H1 (cell line): Measurements from ENCODE around the gene MLN. TPM values are rescaled to one million over a fixed set of nuclear protein-coding genes. Genes with fewer than 3 reads are reported as not detected.
A peak's percentile ranks its signal among the peaks of the same experiment; 100 is the strongest.

Experiments
- CTCF ChIA-PET: fragments of 300-600 bp; sonication (Branson Sonifier 250); formaldehyde crosslinking; loops from one replicate; lab custom pipeline; 2021; ENCODE audit not compliant: partially characterized antibody; lab: Charles Lee
- POLR2A ChIA-PET: fragments of 300-600 bp; sonication (Branson Sonifier 250); formaldehyde crosslinking; loops from one replicate; lab custom pipeline; 2021; ENCODE audit warnings: inconsistent platforms; ENCODE audit not compliant: partially characterized antibody; lab: Charles Lee
- DNase-seq, 2 experiments: peaks; one replicate each; pipeline versions ENCODE4 v3.0.0 to v3.0.0-alpha.2; 2010 to 2022; ENCODE audit warnings: low spot score in 2 of 2, low read depth in 1 of 2, mixed read lengths in 1 of 2
- FAIRE-seq: peaks from 2 replicates; lab custom pipeline; 2011; peaks lifted over from hg19 to GRCh38; lab: Jason Lieb, UNC
- H2AFZ ChIP-seq: 2 replicates; pipeline ENCODE4 v1.8.1; 2012; ENCODE audit warnings: low read length, inconsistent platforms
- H2AK5ac ChIP-seq: 2 replicates; pipeline ENCODE4 v1.6.1; 2013; ENCODE audit warnings: low read depth, low read length
- H2BK120ac ChIP-seq: replicated peaks from 2 replicates; pipeline ENCODE3; 2013; ENCODE audit warnings: low read depth, low read length, inconsistent platforms
- H2BK12ac ChIP-seq: 2 replicates; pipeline ENCODE4 v1.6.1; 2013; ENCODE audit warnings: low read depth, low read length
- H2BK15ac ChIP-seq: 2 replicates; pipeline ENCODE4 v1.6.1; 2013; ENCODE audit warnings: low read length
- H2BK20ac ChIP-seq: 2 replicates; pipeline ENCODE4 v1.6.1; 2013; ENCODE audit warnings: low read length
- H2BK5ac ChIP-seq: 2 replicates; pipeline ENCODE4 v1.6.1; 2013; ENCODE audit warnings: low read depth, low read length
- H3K14ac ChIP-seq: 2 replicates; pipeline ENCODE4 v1.6.1; 2013; ENCODE audit warnings: inconsistent platforms; ENCODE audit not compliant: insufficient read length
- H3K18ac ChIP-seq: 2 replicates; pipeline ENCODE4 v1.6.1; 2013; ENCODE audit warnings: low read length; ENCODE audit errors: extremely low read depth
- H3K23ac ChIP-seq: 2 replicates; pipeline ENCODE4 v1.6.1; 2013; ENCODE audit warnings: inconsistent platforms; ENCODE audit not compliant: insufficient read length
- H3K23me2 ChIP-seq: 2 replicates; pipeline ENCODE4 v1.6.1; 2013; ENCODE audit warnings: low read depth, low read length
- H3K27ac ChIP-seq: 2 replicates; pipeline ENCODE4 v1.6.1; 2011; ENCODE audit warnings: low read depth, low read length, inconsistent platforms
- H3K27me3 ChIP-seq, 4 experiments: replicated peaks in 1 of 4; 1 replicate in 1 of 4; 2 replicates in 3 of 4; pipeline versions ENCODE4 v1.6.1 to v1.8.1; 2011 to 2013; ENCODE audit warnings: low read length in 3 of 4, mild to moderate bottlenecking in 3 of 4, inconsistent platforms in 2 of 4, mixed read lengths in 2 of 4, moderate library complexity in 1 of 4; ENCODE audit not compliant: control insufficient read depth in 3 of 4, insufficient read depth in 3 of 4; ENCODE audit errors: extremely low read depth in 1 of 4
- H3K36me3 ChIP-seq, 4 experiments: 2 replicates each; pipeline versions ENCODE4 v1.6.1 to v1.8.1; 2011 to 2013; ENCODE audit warnings: mild to moderate bottlenecking in 4 of 4, low read length in 3 of 4, moderate library complexity in 2 of 4, control low read depth in 1 of 4, inconsistent platforms in 1 of 4; ENCODE audit not compliant: insufficient read depth in 4 of 4, control insufficient read depth in 2 of 4
- H3K4ac ChIP-seq: replicated peaks from 2 replicates; pipeline ENCODE3; 2013; ENCODE audit warnings: low read length, low read depth, mixed read lengths, inconsistent platforms; ENCODE audit not compliant: insufficient read length
- H3K4me1 ChIP-seq, 4 experiments: replicated peaks in 1 of 4; 1 replicate in 1 of 4; 2 replicates in 3 of 4; pipeline versions ENCODE4 v1.6.1 to v1.8.1; 2011 to 2013; ENCODE audit warnings: low read length in 3 of 4, inconsistent platforms in 2 of 4, mixed read lengths in 1 of 4; ENCODE audit not compliant: insufficient read depth in 4 of 4, control insufficient read depth in 3 of 4
- H3K4me2 ChIP-seq, 2 experiments: 2 replicates each; pipeline versions ENCODE4 v1.6.1 to v1.8.1; 2011 to 2013; ENCODE audit warnings: low read depth in 2 of 2, low read length in 2 of 2, control low read depth in 1 of 2, inconsistent platforms in 1 of 2, mild to moderate bottlenecking in 1 of 2; ENCODE audit not compliant: insufficient read depth in 1 of 2
- H3K4me3 ChIP-seq, 4 experiments: fragments of 200-600, 300-600 bp in 1 of 4; sonication (generic), shearing (Covaris generic), sonication (Bioruptor Twin) in 1 of 4; 2 replicates each; pipeline versions ENCODE4 v1.5.1 to v1.8.1; 2011 to 2016; ENCODE audit warnings: low read length in 4 of 4, low read depth in 3 of 4, control low read depth in 2 of 4, inconsistent platforms in 2 of 4, mild to moderate bottlenecking in 2 of 4, mixed read lengths in 1 of 4, moderate library complexity in 1 of 4; ENCODE audit not compliant: insufficient read depth in 2 of 4; ENCODE audit errors: extremely low read depth in 1 of 4
- H3K56ac ChIP-seq: replicated peaks from 2 replicates; pipeline ENCODE3; 2013; ENCODE audit warnings: low read depth, mild to moderate bottlenecking, mixed read lengths, low read length, inconsistent platforms; ENCODE audit not compliant: insufficient read length
- H3K79me1 ChIP-seq: 2 replicates; pipeline ENCODE4 v1.6.1; 2013; ENCODE audit warnings: low read depth, low read length, control low read depth
- H3K79me2 ChIP-seq, 2 experiments: 2 replicates each; pipeline versions ENCODE4 v1.6.1 to v1.8.1; 2012 to 2013; ENCODE audit warnings: low read length in 2 of 2, mild to moderate bottlenecking in 2 of 2, inconsistent platforms in 1 of 2; ENCODE audit not compliant: insufficient read depth in 2 of 2, control insufficient read depth in 1 of 2
- H3K9ac ChIP-seq, 4 experiments: replicated peaks in 1 of 4; 1 replicate in 1 of 4; 2 replicates in 3 of 4; pipeline versions ENCODE4 v1.6.1 to v1.8.1; 2011 to 2013; ENCODE audit warnings: low read depth in 3 of 4, low read length in 3 of 4, control low read depth in 2 of 4, mild to moderate bottlenecking in 2 of 4, moderate library complexity in 2 of 4, inconsistent platforms in 1 of 4; ENCODE audit errors: extremely low read depth in 1 of 4
- H3K9me3 ChIP-seq, 2 experiments: 2 replicates each; pipeline versions ENCODE4 v1.6.1 to v1.8.1; 2012 to 2013; ENCODE audit warnings: mild to moderate bottlenecking in 2 of 2, moderate library complexity in 2 of 2, control low read depth in 1 of 2, inconsistent platforms in 1 of 2, low read depth in 1 of 2, low read length in 1 of 2, mixed read lengths in 1 of 2; ENCODE audit not compliant: insufficient read depth in 2 of 2
- H4K20me1 ChIP-seq, 2 experiments: replicated peaks in 1 of 2; 2 replicates each; pipeline versions ENCODE3 to v1.8.1; 2011 to 2013; ENCODE audit warnings: inconsistent platforms in 2 of 2, low read length in 2 of 2, mild to moderate bottlenecking in 1 of 2; ENCODE audit not compliant: insufficient read depth in 2 of 2, control insufficient read depth in 1 of 2
- H4K5ac ChIP-seq: 2 replicates; pipeline ENCODE4 v1.6.1; 2013; ENCODE audit warnings: low read length, low read depth, mixed read lengths, inconsistent platforms; ENCODE audit not compliant: insufficient read length
- H4K8ac ChIP-seq: 2 replicates; pipeline ENCODE4 v1.8.0; 2013; ENCODE audit warnings: mild to moderate bottlenecking, moderate library complexity, low read length, inconsistent platforms; ENCODE audit not compliant: insufficient read depth; ENCODE audit errors: extremely low read depth
- H4K91ac ChIP-seq: replicated peaks from 2 replicates; pipeline ENCODE3; 2013; ENCODE audit warnings: low read length, mixed read lengths, inconsistent platforms; ENCODE audit not compliant: insufficient read length
- HDAC6 ChIP-seq: IDR thresholded peaks from one replicate; pipeline ENCODE4 v1.7.1; 2012; ENCODE audit warnings: low read depth, mild to moderate bottlenecking, inconsistent platforms, low read length, moderate library complexity
- RBBP5 ChIP-seq: IDR thresholded peaks from 2 replicates; pipeline ENCODE4 v1.7.1; 2012; ENCODE audit warnings: low read depth, mild to moderate bottlenecking, inconsistent platforms, low read length, moderate library complexity, borderline replicate concordance
- WGBS, 2 experiments: shearing (Covaris generic) in 1 of 2; methylation state at CpG; one replicate each; pipeline versions ENCODE4 v1.1.6 to v1.1.7; 2013 to 2015; ENCODE audit warnings: low lambda C conversion rate in 2 of 2, mixed read lengths in 2 of 2, inconsistent platforms in 1 of 2, low coverage in 1 of 2, missing lambda C conversion rate in 1 of 2; ENCODE audit not compliant: insufficient replicate concordance in 2 of 2, insufficient coverage in 1 of 2, insufficient read length in 1 of 2; ENCODE audit errors: extremely low coverage in 1 of 2, missing lambda C conversion rate in 1 of 2; 5-methylcytosine and 5-hydroxymethylcytosine counted together
- polyA plus RNA-seq, 7 experiments: library from polyadenylated mRNA; depleted of rRNA in 3 of 7; stranded (reverse) in 5 of 7; unstranded in 2 of 7; fragments of >200 nt in 5 of 7; fragments of 200-250 nt in 2 of 7; gene quantifications; 1 replicate in 5 of 7; 2 replicates in 1 of 7; 4 replicates in 1 of 7; pipeline versions ENCODE4 v1.2.1 to v1.2.3, GENCODE V29; 2011 to 2013; ENCODE audit warnings: missing spikeins in 2 of 7, mixed read lengths in 2 of 7
- total RNA-seq: library from RNA; stranded (reverse); fragmentation: NEBNext Ultra II Directional; extraction: Animal tissue kit (Norgen Biotek cat#: 25700); gene quantifications from 2 replicates; pipeline ENCODE4 v1.2.1, GENCODE V29; 2021

MLN gene
- total and polyA plus RNA-seq, 2 of the 8 experiments (the other 6 are each of a cell fraction or from before 2014, with no cell fraction given) = not detected

DNA sequence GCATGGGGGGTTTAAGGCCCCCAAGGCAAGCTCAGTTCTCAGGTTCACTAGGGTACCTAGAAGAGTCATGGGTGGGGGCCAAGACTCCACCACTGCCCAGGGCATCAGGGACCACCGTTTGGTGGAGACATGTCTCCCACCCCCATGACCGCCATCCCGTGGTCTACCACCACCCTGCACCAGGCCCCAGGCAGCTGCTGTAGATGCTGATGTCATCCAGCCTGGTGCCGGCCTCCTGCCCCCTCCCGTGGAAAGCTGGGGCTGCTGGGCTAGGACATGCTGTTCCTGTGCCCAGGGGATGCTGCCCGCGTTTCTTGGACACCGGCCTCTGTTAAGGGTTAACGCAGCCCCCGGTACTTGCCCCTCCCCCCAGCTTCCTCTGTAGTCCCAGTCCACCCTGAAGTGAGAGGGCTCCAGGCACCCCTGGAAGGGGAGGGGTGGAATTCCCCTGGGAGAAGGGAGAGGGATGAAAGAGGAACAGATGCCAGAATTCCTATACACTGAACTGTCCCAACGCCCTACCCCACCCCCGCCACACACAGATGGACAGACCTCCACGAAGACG lies 57.7 kb downstream of the MLN start:
- CTCF ChIA-PET = interaction anchor here (0.6 to 12.0 kb wide), 27 partner anchors 9 to 410 kb away, joined by 3 to 171 read pairs (median 3); partner anchors contain the start of gene UQCC2
- Histone ChIP-seq H3K4me1 (peaks cover 7 to 35% (median 23%) of the 10 kb centered on the region in 4 experiments), H3K14ac (no peak overlapping the region), H2AFZ (no peak overlapping the region), H3K36me3 (no peaks in the 10 kb centered on the region), H2BK5ac (peak overlapping the region; percentile 68; the same call in 1 of the 2 replicates), H3K18ac (peak overlapping the region; percentile 13), H2BK12ac (peak overlapping the region; percentile 96; the same call in 1 of the 2 replicates), H3K79me2 (no peaks in the 10 kb centered on the region), H2BK20ac (peak overlapping the region; percentile 32; the same call in 1 of the 2 replicates), H3K79me1 (no peaks in the 10 kb centered on the region), H3K27ac (no peak overlapping the region), H3K4ac (peak overlapping the region; percentile 13), H3K23me2 (no peaks in the 10 kb centered on the region), H4K91ac (peak overlapping the region; percentile 89), H2BK120ac (no peak overlapping the region), H4K8ac (no peak overlapping the region; the same call in 1 of the 2 replicates), H3K9me3 (no peaks in the 10 kb centered on the region), H4K5ac (no peak overlapping the region), H2BK15ac (peak overlapping the region; percentile 92; the same call in 1 of the 2 replicates), H3K56ac (no peak overlapping the region), H3K4me3 (no peak overlapping the region), H4K20me1 (no peaks in the 10 kb centered on the region), H3K9ac (0 out of 7 replicates have a peak overlapping the region, but pooled peaks of 1 of the 4 experiments have one; percentile 21), H3K4me2 (peak overlapping the region; percentile 7 to 30; a peak in 3 of 4 replicates), H3K27me3 (no peaks in the 10 kb centered on the region), H3K23ac (no peak overlapping the region), H2AK5ac (peak overlapping the region; percentile 17; the same call in 1 of the 2 replicates)
- DNase-seq = peak in 1 of 2 experiments; percentile 58
- no peak for FAIRE-seq
- POLR2A ChIA-PET = interaction anchor here (0.6 to 2.8 kb wide), 6 partner anchors 8 to 151 kb away, joined by 3 to 14 read pairs (median 4); no protein-coding TSS in a partner anchor
- 0 out of 2 replicates have a peak, but pooled peaks have one; percentile 37 for TF ChIP-seq RBBP5
- no peak for TF ChIP-seq HDAC6
- 73% methylated on average over 11 of the region's 14 CpGs; no CpG with 5 or more reads in 1 of the 2 experiments for WGBS, 2 experiments
